Vagina (tissue), 2 donors: Measurements from ENCODE around the gene NFIX. TPM values are rescaled to one million over a fixed set of nuclear protein-coding genes. Genes with fewer than 3 reads are reported as not detected.
"Not testable (repeated sequence)": the region's sequence is repeated elsewhere in the genome, so short reads cannot be mapped to it uniquely, and the experiment has no call there.

ENCODE experiments used
- DNase-seq, 2 donors: peaks; one replicate each; pipeline ENCODE4 v3.0.0-alpha.2; 2017; ENCODE audit errors: extremely low spot score in 2 of 2
- H3K27ac ChIP-seq: fragments of 200-600 bp; sonication (generic); one replicate; pipeline ENCODE4 v1.5.1; 2019
- H3K27me3 ChIP-seq: fragments of 200-600 bp; sonication (generic); one replicate; pipeline ENCODE4 v1.5.1; 2019
- H3K36me3 ChIP-seq, 2 donors: fragments of 200-600 bp; sonication (generic); one replicate each; pipeline ENCODE4 v1.5.1; 2017 to 2019
- H3K4me1 ChIP-seq: fragments of 200-600 bp; sonication (generic); one replicate; pipeline ENCODE4 v1.5.1; 2019
- H3K4me3 ChIP-seq, 2 donors: fragments of 200-600 bp; sonication (generic); 1 replicate in 1 of 2; 2 replicates in 1 of 2; pipeline ENCODE4 v1.5.1; 2016 to 2019
- H3K9me3 ChIP-seq: fragments of 200-600 bp; sonication (generic); one replicate; pipeline ENCODE4 v1.5.1; 2019
- POLR2A ChIP-seq, 2 donors: fragments of 450-650 bp; IDR thresholded peaks; one replicate each; pipeline ENCODE4 v1.6.1; 2017; ENCODE audit warnings: antibody characterized with exemption in 2 of 2, mild to moderate bottlenecking in 2 of 2, moderate library complexity in 2 of 2
- POLR2AphosphoS5 ChIP-seq, 2 donors: sonication (generic); formaldehyde crosslinking; IDR thresholded peaks; one replicate each; pipeline ENCODE4 v1.9.0; 2017; ENCODE audit warnings: antibody characterized with exemption in 2 of 2, mild to moderate bottlenecking in 2 of 2, low read depth in 1 of 2; ENCODE audit not compliant: insufficient read depth in 1 of 2
- intact Hi-C: fragments of 100-400 bp; cut with DNase I; formaldehyde crosslinking; loops from one replicate; pipeline ENCODE4 v1.15.1; 2023
- total RNA-seq: library from RNA; depleted of rRNA; stranded (reverse); fragments of >200 nt; gene quantifications from one replicate; pipeline ENCODE4 v1.2.3, GENCODE V29; 2016
- TF ChIP-seq, protein P1 (sequence below), 3 experiments: fragments of 450-650 bp in 2 of 3; fragments of 200-600 bp in 1 of 3; sonication (generic) in 1 of 3; IDR thresholded peaks; one replicate each; pipeline ENCODE4 v1.5.1; 2017 to 2019; ENCODE audit warnings: antibody characterized with exemption in 3 of 3, mild to moderate bottlenecking in 2 of 3, moderate library complexity in 2 of 3

NFIX gene
- total RNA-seq, 1 donor from 2014 or later = 81.8 TPM

- Histone ChIP-seq H3K4me1 (peaks cover 57% of the 10 kb centered on the region), H3K27ac (peak overlapping the region; percentile 94), H3K9me3 (no peaks in the 10 kb centered on the region), H3K4me3 (peak overlapping the region; percentile 70 to 97), H3K36me3 (peaks cover 0 to 74% of the 10 kb centered on the region in 2 donors), H3K27me3 (no peaks in the 10 kb centered on the region)
- DNase-seq = no peak
- no peak for TF ChIP-seq POLR2AphosphoS5 (IDR thresholded peaks at IDR 0.05; ENCODE audit: insufficient read depth in 1 of 2, low read depth in 1 of 2)
- TF ChIP-seq, protein P1, sequence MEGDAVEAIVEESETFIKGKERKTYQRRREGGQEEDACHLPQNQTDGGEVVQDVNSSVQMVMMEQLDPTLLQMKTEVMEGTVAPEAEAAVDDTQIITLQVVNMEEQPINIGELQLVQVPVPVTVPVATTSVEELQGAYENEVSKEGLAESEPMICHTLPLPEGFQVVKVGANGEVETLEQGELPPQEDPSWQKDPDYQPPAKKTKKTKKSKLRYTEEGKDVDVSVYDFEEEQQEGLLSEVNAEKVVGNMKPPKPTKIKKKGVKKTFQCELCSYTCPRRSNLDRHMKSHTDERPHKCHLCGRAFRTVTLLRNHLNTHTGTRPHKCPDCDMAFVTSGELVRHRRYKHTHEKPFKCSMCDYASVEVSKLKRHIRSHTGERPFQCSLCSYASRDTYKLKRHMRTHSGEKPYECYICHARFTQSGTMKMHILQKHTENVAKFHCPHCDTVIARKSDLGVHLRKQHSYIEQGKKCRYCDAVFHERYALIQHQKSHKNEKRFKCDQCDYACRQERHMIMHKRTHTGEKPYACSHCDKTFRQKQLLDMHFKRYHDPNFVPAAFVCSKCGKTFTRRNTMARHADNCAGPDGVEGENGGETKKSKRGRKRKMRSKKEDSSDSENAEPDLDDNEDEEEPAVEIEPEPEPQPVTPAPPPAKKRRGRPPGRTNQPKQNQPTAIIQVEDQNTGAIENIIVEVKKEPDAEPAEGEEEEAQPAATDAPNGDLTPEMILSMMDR (IDR thresholded peaks at IDR 0.05) = no peak
- intact Hi-C loops = no loop called here
These were observed 48.4 kb upstream of the NFIX start for GRCh38 chr19:12946731-12947496.

GRCh38 chr19:12947702-12948611 is 47.3 kb upstream of the NFIX start:
- Histone ChIP-seq H3K9me3 (no peaks in the 10 kb centered on the region), H3K4me1 (peaks cover 58% of the 10 kb centered on the region), H3K27ac (no peak overlapping the region), H3K4me3 (no peak overlapping the region), H3K36me3 (peaks cover 0 to 70% of the 10 kb centered on the region in 2 donors), H3K27me3 (no peaks in the 10 kb centered on the region)
- intact Hi-C loops = no loop called here
- DNase-seq = no peak
- TF ChIP-seq, protein P1 (IDR thresholded peaks at IDR 0.05) = no peak
- no peak for TF ChIP-seq POLR2A (IDR thresholded peaks at IDR 0.05)
- TF ChIP-seq POLR2AphosphoS5 (IDR thresholded peaks at IDR 0.05; ENCODE audit: insufficient read depth in 1 of 2, low read depth in 1 of 2) = no peak

- peaks cover 58% of the 10 kb centered on the region for H3K4me1 ChIP-seq
- no peaks in the 10 kb centered on the region for H3K27me3 ChIP-seq
- TF ChIP-seq POLR2A (IDR thresholded peaks at IDR 0.05) (no peak), POLR2AphosphoS5 (IDR thresholded peaks at IDR 0.05; ENCODE audit: insufficient read depth in 1 of 2, low read depth in 1 of 2) (no peak)
- TF ChIP-seq, protein P1 (IDR thresholded peaks at IDR 0.05) = no peak
- H3K27ac ChIP-seq = no peak overlapping the region
- H3K36me3 ChIP-seq = peaks cover 0 to 66% of the 10 kb centered on the region in 2 donors
- H3K9me3 ChIP-seq = no peaks in the 10 kb centered on the region
- no peak for DNase-seq
- H3K4me3 ChIP-seq = no peak overlapping the region
- intact Hi-C loops = no loop called here
These were observed 46.5 kb upstream of the NFIX start for GRCh38 chr19:12948612-12949362.

DNA sequence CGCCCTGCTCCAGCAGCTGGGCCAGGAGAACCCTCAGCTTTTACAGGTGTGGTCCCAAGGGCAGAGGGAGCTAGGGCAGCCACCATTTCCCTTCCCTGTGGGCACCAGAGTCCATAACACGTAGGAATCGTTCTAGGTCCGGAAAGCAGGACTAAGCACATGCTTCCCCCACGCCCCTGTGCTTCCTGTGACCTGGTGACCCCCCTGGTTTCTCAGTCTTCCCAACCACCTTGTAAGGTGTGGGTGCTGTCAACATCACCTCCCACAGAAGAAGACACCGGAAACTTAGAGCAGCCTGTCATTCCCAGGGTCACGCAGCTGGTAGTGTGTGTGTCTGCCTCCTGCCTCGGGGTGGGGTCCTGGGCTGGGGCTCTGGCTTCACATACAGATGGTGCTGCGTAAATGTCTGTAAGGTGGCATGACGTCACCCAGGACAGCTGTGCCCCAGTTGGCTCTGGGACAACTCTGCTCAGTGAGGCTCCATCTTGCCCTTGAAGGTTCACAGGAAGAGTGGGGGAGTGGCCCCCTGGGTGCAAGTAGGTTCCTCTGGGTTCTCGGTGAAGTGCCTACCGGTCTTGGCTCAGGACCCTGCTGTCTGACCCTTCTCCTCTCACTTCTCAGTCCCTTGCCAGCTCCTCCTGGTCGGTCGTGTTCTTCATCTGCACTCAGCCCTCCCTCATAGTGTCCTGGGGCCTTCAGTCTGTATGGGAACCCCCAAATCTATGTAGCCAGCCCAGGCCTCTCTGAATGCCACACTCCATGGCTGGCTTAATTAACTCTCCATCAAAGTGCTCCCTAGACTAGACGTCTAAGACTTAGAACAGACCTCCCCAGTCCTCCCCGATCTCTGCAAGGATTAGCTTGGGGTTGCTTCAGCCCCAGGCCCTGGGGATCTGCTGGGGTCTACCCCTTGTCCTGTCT is 45.7 kb upstream of the NFIX start:
- H3K27ac ChIP-seq = no peak overlapping the region
- no peaks in the 10 kb centered on the region for H3K9me3 ChIP-seq
- H3K4me3 ChIP-seq = no peak overlapping the region
- no peak for DNase-seq
- H3K4me1 ChIP-seq = peaks cover 58% of the 10 kb centered on the region
- H3K27me3 ChIP-seq = no peaks in the 10 kb centered on the region
- peaks cover 0 to 65% of the 10 kb centered on the region in 2 donors for H3K36me3 ChIP-seq
- TF ChIP-seq, protein P1 (IDR thresholded peaks at IDR 0.05) = no peak
- TF ChIP-seq POLR2A (IDR thresholded peaks at IDR 0.05) = no peak
- TF ChIP-seq POLR2AphosphoS5 (IDR thresholded peaks at IDR 0.05; ENCODE audit: insufficient read depth in 1 of 2, low read depth in 1 of 2) = no peak
- intact Hi-C loops = no loop called here

GRCh38 chr19:12952050-12952449 is 43.2 kb upstream of the NFIX start:
- H3K27me3 ChIP-seq, H3K27ac ChIP-seq, H3K4me3 ChIP-seq, H3K9me3 ChIP-seq, intact Hi-C loops, DNase-seq: not testable (repeated sequence)
- peaks cover 59% of the 10 kb centered on the region for H3K4me1 ChIP-seq
- H3K36me3 ChIP-seq = peaks cover 0 to 62% of the 10 kb centered on the region in 2 donors
